Endodermal cell (in vitro differentiated cells): Measurements from ENCODE around the gene ZNF75A. TPM values are rescaled to one million over a fixed set of nuclear protein-coding genes. Genes with fewer than 3 reads are reported as not detected.

Experiments
- DNase-seq: peaks from one replicate; pipeline ENCODE4 v3.0.0-alpha.2; 2017
- H3K27ac ChIP-seq: 2 replicates; pipeline ENCODE4 v1.5.1; 2013; ENCODE audit warnings: mild to moderate bottlenecking, low read depth, low read length, moderate library complexity
- H3K27me3 ChIP-seq: 2 replicates; pipeline ENCODE4 v1.6.1; 2013; ENCODE audit warnings: mild to moderate bottlenecking, low read length, moderate library complexity; ENCODE audit not compliant: insufficient read depth, control insufficient read depth, poor library complexity, severe bottlenecking
- H3K36me3 ChIP-seq: 2 replicates; pipeline ENCODE4 v1.7.0; 2013; ENCODE audit warnings: mild to moderate bottlenecking, low read length, moderate library complexity; ENCODE audit not compliant: control insufficient read depth, insufficient read depth
- H3K4me1 ChIP-seq: one replicate; pipeline ENCODE4 v1.7.0; 2013; ENCODE audit warnings: low read length; ENCODE audit not compliant: control insufficient read depth, insufficient read depth
- H3K4me3 ChIP-seq: 2 replicates; pipeline ENCODE4 v1.5.1; 2013; ENCODE audit warnings: mild to moderate bottlenecking, low read length, moderate library complexity
- H3K9ac ChIP-seq: 2 replicates; pipeline ENCODE4 v1.6.1; 2013; ENCODE audit warnings: mild to moderate bottlenecking, low read length, moderate library complexity; ENCODE audit not compliant: poor library complexity, severe bottlenecking; ENCODE audit errors: extremely low read depth
- H3K9me3 ChIP-seq: 2 replicates; pipeline ENCODE4 v1.6.1; 2013; ENCODE audit warnings: mild to moderate bottlenecking, low read length, moderate library complexity; ENCODE audit not compliant: control insufficient read depth
- H3K27ac Mint-ChIP-seq: 2 replicates; pipeline ENCODE4 v1.8.0; 2020; ENCODE audit warnings: mixed read lengths
- H3K27me3 Mint-ChIP-seq: 2 replicates; pipeline ENCODE4 v1.8.0; 2021; ENCODE audit warnings: mild to moderate bottlenecking, mixed read lengths; ENCODE audit not compliant: insufficient read depth
- H3K36me3 Mint-ChIP-seq: 2 replicates; pipeline ENCODE4 v1.8.0; 2020; ENCODE audit warnings: low read depth, mixed read lengths
- H3K4me1 Mint-ChIP-seq: 2 replicates; pipeline ENCODE4 v1.8.0; 2020; ENCODE audit warnings: mixed read lengths
- H3K4me3 Mint-ChIP-seq: 2 replicates; pipeline ENCODE4 v1.8.0; 2020; ENCODE audit warnings: mild to moderate bottlenecking, moderate library complexity, mixed read lengths
- H3K9me3 Mint-ChIP-seq: 2 replicates; pipeline ENCODE4 v1.8.0; 2020; ENCODE audit warnings: mild to moderate bottlenecking, mixed read lengths
- WGBS, 2 experiments: methylation state at CpG; one replicate each; pipeline versions ENCODE4 v1.1.5 to v1.1.7; 2013; ENCODE audit warnings: missing lambda C conversion rate in 2 of 2, mixed read lengths in 1 of 2; ENCODE audit not compliant: insufficient coverage in 1 of 2, insufficient read length in 1 of 2; 5-methylcytosine and 5-hydroxymethylcytosine counted together
- total RNA-seq, 2 donors: library from RNA; stranded (reverse); fragmentation: NEBNext Ultra II Directional in 1 of 2; extraction: Animal tissue kit (Norgen Biotek cat#: 25700) in 1 of 2; gene quantifications; 2 replicates in 1 of 2; 3 replicates in 1 of 2; pipeline ENCODE4 v1.2.1, GENCODE V29; 2021
- TF ChIP-seq, protein P1 (sequence below): fragments of 200-600 bp; sonication (generic); conservative IDR thresholded peaks from 2 replicates; pipeline ENCODE4 v1.5.0; 2021; ENCODE audit warnings: antibody characterized with exemption, mild to moderate bottlenecking

Gene ZNF75A
- total RNA-seq, 2 donors from 2014 or later, result 23.0 to 44.0 TPM

DNA sequence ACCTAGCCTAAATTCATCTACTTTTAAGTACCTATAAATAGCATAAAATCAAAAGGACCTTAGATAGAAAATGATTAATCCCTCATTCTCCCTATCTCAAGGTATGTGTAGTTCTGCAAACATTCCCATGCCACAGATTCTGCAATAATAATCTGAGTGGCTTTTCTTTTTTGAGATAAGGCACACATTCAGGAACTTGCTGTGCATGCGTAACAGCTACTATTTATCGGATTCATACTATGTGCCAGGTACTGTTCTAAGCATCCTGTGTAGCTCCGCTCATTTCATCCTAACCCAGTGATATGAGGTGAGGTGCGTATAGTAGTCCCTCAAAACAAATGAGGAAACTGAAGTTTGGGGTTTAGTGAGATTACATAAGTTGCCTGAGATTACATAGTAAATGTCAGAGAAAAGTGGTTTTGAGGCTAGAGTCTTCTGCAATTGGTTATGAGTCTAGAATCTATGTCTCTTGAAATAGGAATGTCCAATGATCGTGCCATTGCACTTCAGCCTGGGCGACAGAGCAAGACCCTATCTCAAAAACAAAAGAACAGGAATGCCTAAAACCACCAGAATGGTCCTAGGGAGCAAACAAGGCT, 24.0 kb upstream of the ZNF75A start:
- H3K4me3 Mint-ChIP-seq, result peak overlapping the region; percentile 70
- H3K36me3 Mint-ChIP-seq, result peaks cover 24% of the 10 kb centered on the region
- H3K27ac Mint-ChIP-seq, result no peak overlapping the region
- Histone ChIP-seq H3K4me1 (no peaks in the 10 kb centered on the region), H3K36me3 (peaks cover 13% of the 10 kb centered on the region), H3K27ac (no peak overlapping the region), H3K4me3 (peak overlapping the region; percentile 92), H3K9me3 (peaks cover 8% of the 10 kb centered on the region), H3K27me3 (peaks cover 37% of the 10 kb centered on the region), H3K9ac (no peak overlapping the region)
- peaks cover 14% of the 10 kb centered on the region for H3K9me3 Mint-ChIP-seq
- H3K27me3 Mint-ChIP-seq, result peaks cover 29% of the 10 kb centered on the region
- TF ChIP-seq, protein P1, sequence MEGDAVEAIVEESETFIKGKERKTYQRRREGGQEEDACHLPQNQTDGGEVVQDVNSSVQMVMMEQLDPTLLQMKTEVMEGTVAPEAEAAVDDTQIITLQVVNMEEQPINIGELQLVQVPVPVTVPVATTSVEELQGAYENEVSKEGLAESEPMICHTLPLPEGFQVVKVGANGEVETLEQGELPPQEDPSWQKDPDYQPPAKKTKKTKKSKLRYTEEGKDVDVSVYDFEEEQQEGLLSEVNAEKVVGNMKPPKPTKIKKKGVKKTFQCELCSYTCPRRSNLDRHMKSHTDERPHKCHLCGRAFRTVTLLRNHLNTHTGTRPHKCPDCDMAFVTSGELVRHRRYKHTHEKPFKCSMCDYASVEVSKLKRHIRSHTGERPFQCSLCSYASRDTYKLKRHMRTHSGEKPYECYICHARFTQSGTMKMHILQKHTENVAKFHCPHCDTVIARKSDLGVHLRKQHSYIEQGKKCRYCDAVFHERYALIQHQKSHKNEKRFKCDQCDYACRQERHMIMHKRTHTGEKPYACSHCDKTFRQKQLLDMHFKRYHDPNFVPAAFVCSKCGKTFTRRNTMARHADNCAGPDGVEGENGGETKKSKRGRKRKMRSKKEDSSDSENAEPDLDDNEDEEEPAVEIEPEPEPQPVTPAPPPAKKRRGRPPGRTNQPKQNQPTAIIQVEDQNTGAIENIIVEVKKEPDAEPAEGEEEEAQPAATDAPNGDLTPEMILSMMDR, result no peak
- H3K4me1 Mint-ChIP-seq, result peaks cover 8% of the 10 kb centered on the region
- no peak for DNase-seq
- WGBS, 2 experiments, result 95 to 100% methylated on average over 5 to 6 of the region's 6 CpGs

DNA sequence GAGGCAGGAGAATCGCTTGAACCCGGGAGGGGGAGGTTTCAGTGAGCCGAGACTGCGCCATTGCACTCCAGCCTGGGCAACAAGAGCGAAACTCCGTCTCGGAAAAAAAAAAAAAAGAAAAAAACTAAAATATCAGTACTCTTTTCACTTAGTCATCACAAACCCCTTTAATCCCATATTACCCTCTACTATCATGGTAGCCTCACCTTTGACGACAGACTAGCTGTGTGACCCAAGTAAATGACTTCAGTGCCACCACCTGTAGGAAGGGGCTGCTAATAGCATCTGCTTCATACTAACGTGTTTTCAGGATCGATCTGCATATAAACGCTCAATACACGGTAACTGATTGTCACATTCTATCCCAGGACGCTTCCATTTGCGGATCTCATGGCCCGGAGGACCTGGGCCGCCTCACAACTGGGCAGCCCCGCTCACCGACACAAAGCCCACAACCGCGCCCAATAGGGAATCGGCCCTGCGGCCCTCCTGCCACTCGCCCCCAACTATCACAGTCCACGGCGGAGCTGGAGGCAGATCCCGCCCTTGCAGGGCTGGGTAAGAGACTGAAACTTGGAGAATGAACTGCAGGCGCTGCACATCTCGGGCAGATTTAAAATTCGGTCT, 23.1 kb upstream of the ZNF75A start:
- Histone ChIP-seq H3K27ac (peak overlapping the region; percentile 99), H3K4me1 (no peaks in the 10 kb centered on the region), H3K9me3 (peaks cover 17% of the 10 kb centered on the region), H3K4me3 (peak overlapping the region; percentile 92), H3K36me3 (peaks cover 22% of the 10 kb centered on the region), H3K9ac (peak overlapping the region; percentile 95), H3K27me3 (peaks cover 28% of the 10 kb centered on the region)
- Mint-ChIP-seq H3K27me3 (peaks cover 20% of the 10 kb centered on the region), H3K9me3 (peaks cover 23% of the 10 kb centered on the region), H3K4me3 (peak overlapping the region; percentile 70), H3K36me3 (peaks cover 33% of the 10 kb centered on the region), H3K4me1 (peaks cover 8% of the 10 kb centered on the region), H3K27ac (peak overlapping the region; percentile 99)
- TF ChIP-seq, protein P1, result peak; percentile 40
- DNase-seq, result peak; percentile 90
- WGBS, 2 experiments, result 19 to 23% methylated on average over 12 to 29 of the region's 29 CpGs

DNA sequence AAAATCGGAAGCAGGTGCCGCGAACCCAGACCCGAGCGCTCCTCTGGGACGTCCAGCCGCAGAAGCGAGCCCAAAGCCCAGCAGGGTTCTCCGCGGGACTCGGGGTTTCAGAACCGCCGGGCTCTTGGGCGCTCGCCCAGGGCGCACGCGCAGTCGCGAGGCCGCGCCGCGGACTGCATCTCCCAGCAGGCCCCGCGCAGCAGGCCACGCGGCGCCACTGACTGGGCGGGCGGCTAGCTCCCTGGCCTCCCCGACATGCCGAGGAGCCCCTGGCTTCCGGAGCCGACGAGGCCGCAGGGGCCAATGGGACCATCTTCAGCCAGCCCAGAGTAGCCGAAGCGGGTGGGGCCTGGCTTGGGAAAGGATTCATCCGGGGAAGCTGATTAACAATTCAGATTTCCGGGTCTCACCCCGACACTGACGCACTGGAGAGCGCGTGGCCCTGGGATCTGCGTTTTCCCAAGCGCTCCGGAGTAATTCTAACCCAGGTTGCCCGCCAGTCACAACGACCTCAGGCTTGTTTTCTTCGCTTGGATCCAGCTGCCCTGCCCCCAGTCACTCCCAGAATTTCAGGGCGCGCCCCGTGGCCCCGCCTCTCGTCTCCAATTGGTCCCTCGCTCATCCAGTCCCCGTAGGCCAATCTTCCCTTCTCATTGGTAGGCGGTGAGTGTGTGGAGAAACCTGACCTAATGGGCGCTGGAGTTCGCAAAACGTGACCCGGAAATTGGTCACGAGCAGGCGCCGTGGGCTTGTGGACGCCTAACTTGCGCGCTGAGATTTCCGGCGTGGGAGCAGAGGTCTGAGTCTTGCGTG, 22.4 kb upstream of the ZNF75A start, which contains the start of gene ZNF263:
TSS of gene ZNF263 (plus strand) at position 762 of the 813 bp plus-strand sequence. CDS start 328 bp downstream, outside the sequence.
- Mint-ChIP-seq H3K27ac (peak within 1 kb of the TSS; percentile 99), H3K9me3 (peaks cover 30% of the 10 kb centered on the region), H3K27me3 (peaks cover 13% of the 10 kb centered on the region), H3K4me1 (peaks cover 8% of the 10 kb centered on the region), H3K36me3 (peaks cover 40% of the 10 kb centered on the region), H3K4me3 (peak within 1 kb of the TSS; percentile 70)
- H3K4me3 ChIP-seq, result peak within 1 kb of the TSS; percentile 92
- no peaks in the 10 kb centered on the region for H3K4me1 ChIP-seq
- H3K9me3 ChIP-seq, result peaks cover 24% of the 10 kb centered on the region
- WGBS, 2 experiments, result 0 to 1% methylated on average over 29 to 72 of the region's 72 CpGs
- TF ChIP-seq, protein P1, result no peak
- H3K27me3 ChIP-seq, result peaks cover 21% of the 10 kb centered on the region
- peak within 1 kb of the TSS; percentile 95 for H3K9ac ChIP-seq
- peak; percentile 98 for DNase-seq
- peaks cover 29% of the 10 kb centered on the region for H3K36me3 ChIP-seq
- peak within 1 kb of the TSS; percentile 99 for H3K27ac ChIP-seq
